Measurements from ENCODE around the gene SLC25A5. TPM values are rescaled to one million over a fixed set of nuclear protein-coding genes. Genes with fewer than 3 reads are reported as not detected.
"Not testable (repeated sequence)": the region's sequence is repeated elsewhere in the genome, so short reads cannot be mapped to it uniquely, and the experiment has no call there.

The SLC25A5 gene
- total RNA-seq, 4 donors from 2014 or later, result 427 to 606 (median 480) TPM

DNA sequence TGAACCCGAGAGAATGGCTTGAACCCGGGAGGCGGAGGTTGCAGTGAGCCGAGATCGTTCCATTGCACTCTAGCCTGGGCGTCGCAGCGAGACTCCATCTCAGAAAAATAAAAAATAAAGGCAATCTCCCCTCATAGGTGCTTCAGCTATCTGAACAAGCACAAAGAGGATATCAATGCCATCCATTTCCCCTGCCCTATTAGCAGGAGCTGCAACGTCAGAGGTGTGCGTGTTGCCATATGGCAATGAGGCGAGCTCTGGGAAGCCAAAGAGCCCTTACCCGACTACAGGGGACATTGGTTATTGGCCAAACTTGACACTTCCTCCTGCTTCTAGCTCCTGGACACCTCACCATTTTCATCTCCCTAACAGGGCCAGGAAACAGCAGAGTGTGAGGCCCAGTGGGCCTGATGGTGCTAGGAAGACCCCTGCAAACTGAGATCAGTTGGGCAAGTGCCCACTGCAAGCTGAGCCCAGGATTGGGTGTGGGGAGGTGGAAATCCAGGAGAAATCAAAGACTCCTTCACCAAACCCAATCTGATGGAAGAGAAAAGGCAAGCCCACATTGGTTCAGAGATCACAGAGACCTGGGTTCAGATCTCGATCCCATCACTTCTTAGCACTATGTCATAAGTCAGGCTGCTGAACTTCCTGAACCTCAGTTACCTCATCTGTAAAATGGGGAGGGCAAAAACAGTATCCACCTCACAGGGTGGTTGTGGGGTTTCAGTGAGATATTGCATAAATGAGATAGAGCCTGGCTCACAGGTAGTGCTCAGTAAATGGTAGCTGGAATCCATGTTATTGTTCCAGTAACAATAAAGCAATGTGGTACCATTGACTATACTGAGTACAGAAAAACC is 21.2 kb downstream of the SLC25A5 start:
- TF ChIP-seq, protein P1, sequence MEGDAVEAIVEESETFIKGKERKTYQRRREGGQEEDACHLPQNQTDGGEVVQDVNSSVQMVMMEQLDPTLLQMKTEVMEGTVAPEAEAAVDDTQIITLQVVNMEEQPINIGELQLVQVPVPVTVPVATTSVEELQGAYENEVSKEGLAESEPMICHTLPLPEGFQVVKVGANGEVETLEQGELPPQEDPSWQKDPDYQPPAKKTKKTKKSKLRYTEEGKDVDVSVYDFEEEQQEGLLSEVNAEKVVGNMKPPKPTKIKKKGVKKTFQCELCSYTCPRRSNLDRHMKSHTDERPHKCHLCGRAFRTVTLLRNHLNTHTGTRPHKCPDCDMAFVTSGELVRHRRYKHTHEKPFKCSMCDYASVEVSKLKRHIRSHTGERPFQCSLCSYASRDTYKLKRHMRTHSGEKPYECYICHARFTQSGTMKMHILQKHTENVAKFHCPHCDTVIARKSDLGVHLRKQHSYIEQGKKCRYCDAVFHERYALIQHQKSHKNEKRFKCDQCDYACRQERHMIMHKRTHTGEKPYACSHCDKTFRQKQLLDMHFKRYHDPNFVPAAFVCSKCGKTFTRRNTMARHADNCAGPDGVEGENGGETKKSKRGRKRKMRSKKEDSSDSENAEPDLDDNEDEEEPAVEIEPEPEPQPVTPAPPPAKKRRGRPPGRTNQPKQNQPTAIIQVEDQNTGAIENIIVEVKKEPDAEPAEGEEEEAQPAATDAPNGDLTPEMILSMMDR (IDR thresholded peaks at IDR 0.05), result no peak
- TF ChIP-seq POLR2A (IDR thresholded peaks at IDR 0.05), result no peak
- Histone ChIP-seq H3K9me3 (no peaks in the 10 kb centered on the region), H3K36me3 (no peaks in the 10 kb centered on the region), H3K27ac (no peak overlapping the region), H3K4me3 (no peak overlapping the region), H3K27me3 (no peaks in the 10 kb centered on the region), H3K4me1 (peaks cover 0 to 18% (median 0%) of the 10 kb centered on the region in 3 donors)
- WGBS, 2 donors, result 60 to 73% methylated on average over 1 to 13 of the region's 13 CpGs
- intact Hi-C loops (cut with DNase I), result no loop called here
- DNase-seq, result no peak

DNA sequence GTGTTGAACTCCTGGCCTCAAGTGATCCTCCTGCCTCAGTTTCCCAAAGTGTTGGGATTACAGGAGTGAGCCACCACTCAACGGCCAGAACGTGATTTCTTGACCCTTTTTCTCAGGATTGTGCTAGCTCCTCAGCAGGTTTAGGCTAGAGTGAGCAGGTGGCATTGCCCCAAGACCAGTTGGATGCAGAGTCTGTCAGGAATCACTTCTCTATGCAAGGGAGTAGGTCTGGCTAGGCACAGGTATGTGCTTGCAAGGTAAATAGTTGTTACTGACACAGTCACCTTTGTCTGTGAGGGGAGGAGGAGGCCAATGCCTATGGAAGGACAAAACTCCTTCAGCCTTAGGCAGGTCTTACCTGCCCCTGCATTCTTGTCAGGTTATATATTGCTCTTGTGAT is 24.2 kb downstream of the SLC25A5 start:
- peaks cover 0 to 47% (median 0%) of the 10 kb centered on the region in 3 donors for H3K4me1 ChIP-seq
- H3K36me3 ChIP-seq, result no peaks in the 10 kb centered on the region
- no peaks in the 10 kb centered on the region for H3K9me3 ChIP-seq
- 44% methylated on average over 2 of the region's 2 CpGs; no CpG with 5 or more reads in 1 of the 2 donors for WGBS, 2 donors
- TF ChIP-seq, protein P1 (IDR thresholded peaks at IDR 0.05), result no peak
- TF ChIP-seq POLR2A (IDR thresholded peaks at IDR 0.05), result no peak
- no peak for DNase-seq
- intact Hi-C loops (cut with DNase I), result no loop called here
- no peak overlapping the region for H3K4me3 ChIP-seq
- H3K27me3 ChIP-seq, result no peaks in the 10 kb centered on the region
- peak overlapping the region in 3 of 4 donors; percentile 72 to 83 (median 80) for H3K27ac ChIP-seq

DNA sequence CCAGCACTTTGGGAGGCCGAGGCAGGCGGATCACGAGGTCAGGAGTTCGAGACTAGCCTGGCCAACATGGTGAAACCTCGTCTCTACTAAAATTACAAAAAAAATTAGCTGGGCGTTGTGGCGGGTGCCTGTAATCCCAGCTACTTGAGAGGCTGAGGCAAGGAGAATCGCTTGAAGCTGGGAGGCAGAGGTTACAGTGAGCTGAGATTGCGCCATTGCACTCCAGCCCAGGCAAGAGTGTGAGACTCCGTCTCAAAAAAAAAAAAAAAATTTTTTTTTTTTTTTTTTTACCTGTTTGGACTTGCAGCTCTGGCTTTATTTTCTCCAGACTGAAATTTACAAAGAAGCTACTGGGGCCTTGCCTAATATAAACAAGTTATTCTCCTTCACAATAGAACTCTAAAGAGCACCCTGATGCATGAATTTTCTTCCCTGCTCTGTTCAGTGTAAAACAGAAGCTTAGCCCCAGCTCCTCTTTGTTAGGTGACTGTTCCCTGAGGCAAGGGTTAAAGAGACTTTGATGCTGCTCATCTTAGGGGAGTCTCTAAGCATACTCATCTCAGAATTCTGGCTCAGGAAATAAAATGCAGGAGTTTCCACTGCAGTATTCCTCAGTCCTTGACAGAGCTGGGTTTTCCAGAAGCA is 25.7 kb downstream of the SLC25A5 start:
- WGBS, 2 donors, result 64% methylated on average over 10 of the region's 10 CpGs; no CpG with 5 or more reads in 1 of the 2 donors
- H3K27me3 ChIP-seq; H3K36me3 ChIP-seq; H3K9me3 ChIP-seq; DNase-seq; H3K4me3 ChIP-seq; intact Hi-C loops (cut with DNase I): not testable (repeated sequence)
- H3K4me1 ChIP-seq, result peaks cover 0 to 47% (median 0%) of the 10 kb centered on the region in 3 donors
- H3K27ac ChIP-seq, result peak overlapping the region; percentile 67 to 83 (median 76)

- WGBS, 2 donors, result 49 to 73% methylated on average over 2 to 7 of the region's 10 CpGs
- Histone ChIP-seq H3K4me3 (no peak overlapping the region), H3K36me3 (no peaks in the 10 kb centered on the region), H3K27me3 (no peaks in the 10 kb centered on the region), H3K27ac (peak overlapping the region; percentile 5 to 83 (median 76)), H3K4me1 (peaks cover 0 to 59% (median 0%) of the 10 kb centered on the region in 3 donors), H3K9me3 (no peaks in the 10 kb centered on the region)
- TF ChIP-seq, protein P1 (IDR thresholded peaks at IDR 0.05), result no peak
- TF ChIP-seq POLR2A (IDR thresholded peaks at IDR 0.05), result no peak
- no peak for DNase-seq
- intact Hi-C loops (cut with DNase I), result no loop called here
Observed at GRCh38 chrX:119495734-119496726, 27.8 kb downstream of the SLC25A5 start.

DNA sequence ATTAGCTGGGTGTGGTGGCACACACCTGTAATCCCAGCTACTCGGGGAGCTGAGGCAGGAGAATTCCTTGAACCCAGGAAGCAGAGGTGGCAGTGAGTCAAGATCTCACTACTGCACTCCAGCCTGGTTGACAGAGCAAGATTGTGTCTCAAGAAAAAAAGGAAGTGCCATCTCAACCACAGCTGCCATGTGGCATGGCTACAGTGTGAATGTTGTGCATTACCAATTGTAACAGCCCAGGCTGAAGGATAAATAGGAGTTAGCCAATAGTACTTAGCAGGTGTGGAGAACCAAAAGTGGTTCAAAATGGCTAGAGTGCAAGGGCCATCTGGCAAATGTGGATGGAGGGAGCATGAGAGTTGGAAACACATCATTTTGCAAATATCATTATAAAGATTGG is 28.9 kb downstream of the SLC25A5 start:
- Histone ChIP-seq H3K27ac (peak overlapping the region in 3 of 4 donors; percentile 72 to 83 (median 80)), H3K36me3 (no peaks in the 10 kb centered on the region), H3K9me3 (no peaks in the 10 kb centered on the region), H3K4me1 (peaks cover 0 to 65% (median 4%) of the 10 kb centered on the region in 3 donors), H3K4me3 (no peak overlapping the region), H3K27me3 (no peaks in the 10 kb centered on the region)
- no peak for DNase-seq
- intact Hi-C loops (cut with DNase I), result no loop called here
- TF ChIP-seq POLR2A (IDR thresholded peaks at IDR 0.05), result no peak
- TF ChIP-seq, protein P1 (IDR thresholded peaks at IDR 0.05), result no peak
- 75% methylated on average over 1 of the region's 1 CpG; no CpG with 5 or more reads in 1 of the 2 donors for WGBS, 2 donors
